Measurements from ENCODE around the gene HMGXB4.

The HMGXB4 gene

DNA sequence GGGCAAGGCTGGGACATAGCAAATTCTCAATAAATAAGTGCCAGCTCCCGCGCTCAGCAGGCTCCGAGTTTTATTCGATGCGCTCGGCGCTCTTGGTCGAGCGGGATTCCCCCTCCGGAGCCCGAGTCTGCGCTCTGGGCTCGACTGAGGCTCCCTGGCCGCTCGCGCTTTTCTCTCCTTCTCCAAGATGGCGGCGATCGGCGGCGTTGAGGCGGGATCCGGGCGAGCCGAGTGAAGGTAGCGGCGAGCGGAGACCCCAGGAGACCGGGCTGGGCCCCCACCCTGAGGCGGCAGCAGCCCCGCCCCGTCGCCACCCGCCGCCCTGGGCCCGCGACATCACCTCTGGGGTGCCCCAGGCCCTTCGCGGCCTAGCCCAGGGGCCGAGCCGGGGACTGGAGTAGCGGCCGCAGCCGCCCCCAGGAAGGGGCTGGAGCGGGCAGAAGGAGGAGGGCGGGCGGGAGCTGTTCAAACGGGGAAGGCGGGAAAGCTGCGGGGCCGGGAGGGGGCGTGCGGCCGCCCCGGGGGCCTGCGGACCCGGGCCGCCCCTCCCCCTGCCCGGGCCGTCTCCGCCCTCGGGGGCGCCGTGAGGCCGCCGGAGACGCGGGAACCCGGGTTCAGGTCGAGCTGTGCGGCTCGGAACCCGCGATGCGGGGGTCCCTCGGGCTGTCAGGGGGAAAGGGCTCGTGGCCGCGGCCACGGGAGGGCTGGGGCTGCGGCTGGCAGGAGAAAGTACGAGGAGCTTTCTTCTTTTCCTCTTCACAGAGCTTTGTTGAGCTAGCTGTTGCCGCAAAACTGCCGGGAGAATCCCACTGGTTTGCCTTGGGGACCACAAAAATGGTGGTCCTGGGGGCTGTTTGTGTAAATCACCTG lies at the start of gene HMGXB4:
HMGXB4 (plus strand) TSS at position 173 of the 870 bp plus-strand sequence. CDS start 4,898 bp downstream, outside the sequence.
- H3K4me3 ChIP-seq (ENCODE audit: low read depth, low read length), result peak within 1 kb of the TSS; percentile 80
- DNase-seq (ENCODE audit: low read depth), result peak; percentile 93
- TF ChIP-seq, protein P1, sequence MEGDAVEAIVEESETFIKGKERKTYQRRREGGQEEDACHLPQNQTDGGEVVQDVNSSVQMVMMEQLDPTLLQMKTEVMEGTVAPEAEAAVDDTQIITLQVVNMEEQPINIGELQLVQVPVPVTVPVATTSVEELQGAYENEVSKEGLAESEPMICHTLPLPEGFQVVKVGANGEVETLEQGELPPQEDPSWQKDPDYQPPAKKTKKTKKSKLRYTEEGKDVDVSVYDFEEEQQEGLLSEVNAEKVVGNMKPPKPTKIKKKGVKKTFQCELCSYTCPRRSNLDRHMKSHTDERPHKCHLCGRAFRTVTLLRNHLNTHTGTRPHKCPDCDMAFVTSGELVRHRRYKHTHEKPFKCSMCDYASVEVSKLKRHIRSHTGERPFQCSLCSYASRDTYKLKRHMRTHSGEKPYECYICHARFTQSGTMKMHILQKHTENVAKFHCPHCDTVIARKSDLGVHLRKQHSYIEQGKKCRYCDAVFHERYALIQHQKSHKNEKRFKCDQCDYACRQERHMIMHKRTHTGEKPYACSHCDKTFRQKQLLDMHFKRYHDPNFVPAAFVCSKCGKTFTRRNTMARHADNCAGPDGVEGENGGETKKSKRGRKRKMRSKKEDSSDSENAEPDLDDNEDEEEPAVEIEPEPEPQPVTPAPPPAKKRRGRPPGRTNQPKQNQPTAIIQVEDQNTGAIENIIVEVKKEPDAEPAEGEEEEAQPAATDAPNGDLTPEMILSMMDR (conservative IDR thresholded peaks at IDR 0.05; ENCODE audit: low read depth, low read length), result no peak

GRCh38 chr22:35208003-35208402 lies 49.3 kb upstream of the HMGXB4 start:
- no peak for DNase-seq (ENCODE audit: low read depth)
- TF ChIP-seq, protein P1 (conservative IDR thresholded peaks at IDR 0.05; ENCODE audit: low read depth, low read length), result no peak
- H3K4me3 ChIP-seq (ENCODE audit: low read depth, low read length), result no peak overlapping the region

DNA sequence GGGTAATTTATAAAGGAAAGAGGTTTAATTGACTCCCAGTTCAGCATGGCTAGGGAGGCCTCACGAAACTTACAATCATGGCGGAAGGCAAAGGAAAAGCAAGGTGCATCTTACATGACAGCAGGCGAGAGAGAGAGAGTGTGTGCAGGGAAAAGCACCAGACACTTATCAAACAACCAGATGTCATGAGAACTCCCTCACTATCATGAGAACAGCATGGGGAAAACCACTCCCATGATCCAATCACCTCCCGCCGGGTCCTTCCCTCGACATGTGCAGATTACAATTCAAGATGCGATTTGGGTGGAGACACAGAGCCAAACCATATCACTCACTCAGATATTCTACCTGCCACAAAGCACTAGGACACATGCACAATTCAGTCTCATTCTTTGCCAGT lies 48.1 kb upstream of the HMGXB4 start:
- TF ChIP-seq, protein P1 (conservative IDR thresholded peaks at IDR 0.05; ENCODE audit: low read depth, low read length), result no peak
- no peak for DNase-seq (ENCODE audit: low read depth)
- no peak overlapping the region for H3K4me3 ChIP-seq (ENCODE audit: low read depth, low read length)

DNA sequence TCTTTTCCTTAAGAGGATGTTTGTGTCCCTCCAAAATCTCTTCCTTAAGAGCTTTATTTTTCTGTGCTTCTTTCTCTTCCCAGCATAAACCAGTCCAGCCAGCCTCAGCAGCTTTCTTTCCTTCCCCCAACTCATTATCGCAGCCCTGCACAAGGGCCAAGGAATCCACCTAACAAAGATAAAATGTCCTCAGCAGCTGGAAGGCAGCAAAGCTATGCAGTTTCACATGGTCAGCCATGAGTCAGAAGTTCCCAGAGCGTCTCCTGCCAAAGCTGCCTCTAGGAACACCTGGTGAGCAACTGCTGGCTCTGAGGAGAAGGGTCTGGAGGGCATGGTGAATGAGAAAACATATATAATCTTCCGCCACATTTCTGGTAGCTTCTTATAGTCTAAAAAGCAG lies 45.3 kb upstream of the HMGXB4 start:
- TF ChIP-seq, protein P1 (conservative IDR thresholded peaks at IDR 0.05; ENCODE audit: low read depth, low read length), result no peak
- peak; percentile 76 for DNase-seq (ENCODE audit: low read depth)
- no peak overlapping the region for H3K4me3 ChIP-seq (ENCODE audit: low read depth, low read length)

DNA sequence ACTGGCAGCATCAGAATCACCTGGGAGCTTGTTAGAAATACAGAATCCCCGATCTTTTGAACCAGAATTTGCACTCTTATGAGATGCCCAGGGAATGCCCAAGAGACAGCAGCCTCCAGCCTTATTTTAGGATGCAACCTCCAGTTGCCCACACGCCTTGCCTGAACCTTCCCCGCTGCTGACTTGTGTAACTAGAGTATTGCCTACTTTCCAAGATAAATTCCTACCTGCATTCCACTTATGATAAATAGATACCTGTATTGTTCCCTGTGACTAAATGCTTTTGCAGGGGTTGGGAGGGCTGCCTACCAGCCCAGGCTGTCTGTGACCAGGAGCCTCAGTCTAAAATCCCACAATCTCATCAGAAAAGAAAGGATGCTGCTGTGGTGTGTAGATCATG lies 44.3 kb upstream of the HMGXB4 start:
- H3K4me3 ChIP-seq (ENCODE audit: low read depth, low read length), result no peak overlapping the region
- TF ChIP-seq, protein P1 (conservative IDR thresholded peaks at IDR 0.05; ENCODE audit: low read depth, low read length), result no peak
- no peak for DNase-seq (ENCODE audit: low read depth)

- TF ChIP-seq, protein P1 (conservative IDR thresholded peaks at IDR 0.05; ENCODE audit: low read depth, low read length), result no peak
- no peak for DNase-seq (ENCODE audit: low read depth)
- H3K4me3 ChIP-seq (ENCODE audit: low read depth, low read length), result no peak overlapping the region
Observed at GRCh38 chr22:35214968-35215367, 42.3 kb upstream of the HMGXB4 start.

DNA sequence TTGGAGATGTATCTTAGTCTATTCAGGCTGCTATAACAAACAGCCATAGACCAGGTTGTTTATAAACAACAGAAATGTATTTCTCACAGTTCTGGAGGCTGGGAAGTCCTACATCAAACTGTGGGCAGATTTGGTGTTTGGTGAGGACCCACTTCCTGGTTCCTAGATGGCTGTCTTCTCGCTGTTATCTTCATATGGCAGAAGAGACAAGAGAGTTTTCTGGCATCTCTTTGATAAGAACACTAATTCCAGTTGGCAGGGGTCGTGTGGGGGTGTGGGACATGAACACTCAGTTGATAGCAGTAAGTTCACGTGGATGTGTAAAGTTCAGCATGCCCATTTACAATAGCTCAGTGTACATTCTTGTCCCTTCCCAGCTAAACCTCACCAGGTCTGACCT lies 41.3 kb upstream of the HMGXB4 start:
- TF ChIP-seq, protein P1 (conservative IDR thresholded peaks at IDR 0.05; ENCODE audit: low read depth, low read length), result no peak
- no peak for DNase-seq (ENCODE audit: low read depth)
- no peak overlapping the region for H3K4me3 ChIP-seq (ENCODE audit: low read depth, low read length)
